Lung (tissue), 12 donors: ENCODE measurements around the gene STRN3. TPM values are rescaled to one million over a fixed set of nuclear protein-coding genes. Genes with fewer than 3 reads are reported as not detected.

Experiments
- ATAC-seq: fragments of 200-7000 bp; cut with Tn5 transposase; one replicate; pipeline ENCODE4 v1.9.1; 2020; ENCODE audit warnings: moderate number of reproducible peaks; ENCODE audit not compliant: insufficient read depth, low FRiP score
- DNase-seq, 3 donors: peaks; one replicate each; pipeline ENCODE4 v3.0.0-alpha.2; 2013 to 2017
- H3K27ac ChIP-seq, 2 donors: one replicate each; pipeline ENCODE4 v1.5.1; 2013; ENCODE audit warnings: mild to moderate bottlenecking in 2 of 2, moderate library complexity in 2 of 2, control low read depth in 1 of 2, inconsistent platforms in 1 of 2, low read depth in 1 of 2, low read length in 1 of 2
- H3K27me3 ChIP-seq, 3 donors: one replicate each; pipeline ENCODE4 v1.5.1; 2013; ENCODE audit warnings: low read length in 2 of 3; ENCODE audit not compliant: control insufficient read depth in 3 of 3, insufficient read depth in 3 of 3
- H3K36me3 ChIP-seq, 4 donors: one replicate each; pipeline ENCODE4 v1.5.1; 2013; ENCODE audit warnings: low read length in 4 of 4, mild to moderate bottlenecking in 1 of 4, moderate library complexity in 1 of 4; ENCODE audit not compliant: control insufficient read depth in 4 of 4, insufficient read depth in 4 of 4
- H3K4me1 ChIP-seq, 5 donors: one replicate each; pipeline ENCODE4 v1.5.1; 2013; ENCODE audit warnings: low read length in 5 of 5, mild to moderate bottlenecking in 2 of 5, moderate library complexity in 1 of 5; ENCODE audit not compliant: control insufficient read depth in 5 of 5, insufficient read depth in 5 of 5
- H3K4me3 ChIP-seq: one replicate; pipeline ENCODE4 v1.5.1; 2013; ENCODE audit warnings: mild to moderate bottlenecking, control low read depth, moderate library complexity
- H3K9ac ChIP-seq, 2 donors: one replicate each; pipeline ENCODE4 v1.5.1; 2013; ENCODE audit warnings: low read length in 2 of 2, control low read depth in 1 of 2; ENCODE audit not compliant: insufficient read depth in 1 of 2
- H3K9me3 ChIP-seq, 4 donors: one replicate each; pipeline ENCODE4 v1.5.1; 2013; ENCODE audit warnings: low read length in 3 of 4, mild to moderate bottlenecking in 1 of 4, moderate library complexity in 1 of 4; ENCODE audit not compliant: control insufficient read depth in 4 of 4, insufficient read depth in 3 of 4
- WGBS, 2 donors: extraction: QIAGEN DNeasy Blood & Tissue Kit; methylation state at CpG; one replicate each; pipeline ENCODE4 v1.1.7; 2013; 5-methylcytosine and 5-hydroxymethylcytosine counted together
- polyA plus RNA-seq, 2 donors: library from polyadenylated mRNA; stranded (reverse); fragments of 200-250 nt; gene quantifications; one replicate each; pipeline ENCODE4 v1.2.1, GENCODE V29; 2013
- total RNA-seq, 2 donors: library from RNA; depleted of rRNA in 1 of 2; stranded (reverse); fragments of >200 nt in 1 of 2; gene quantifications; one replicate each; pipeline ENCODE4 v1.2.1, GENCODE V29; 2014 to 2021
- TF ChIP-seq, protein P1 (sequence below): IDR thresholded peaks from 2 replicates; pipeline ENCODE4 v1.5.1; 2012; ENCODE audit warnings: mild to moderate bottlenecking; ENCODE audit errors: control extremely low read depth, extremely low read depth
- donor health status: control.
- donor health status: control.
- donor health status: Bipolar disorder and iron deficiency.
- donor health status: healthy.
- donor health status: DM: yes; HTN: yes; CAD: no.

STRN3 gene
- total and polyA plus RNA-seq, 4 donors: 10.6 to 86.8 (median 19.0) TPM

DNA sequence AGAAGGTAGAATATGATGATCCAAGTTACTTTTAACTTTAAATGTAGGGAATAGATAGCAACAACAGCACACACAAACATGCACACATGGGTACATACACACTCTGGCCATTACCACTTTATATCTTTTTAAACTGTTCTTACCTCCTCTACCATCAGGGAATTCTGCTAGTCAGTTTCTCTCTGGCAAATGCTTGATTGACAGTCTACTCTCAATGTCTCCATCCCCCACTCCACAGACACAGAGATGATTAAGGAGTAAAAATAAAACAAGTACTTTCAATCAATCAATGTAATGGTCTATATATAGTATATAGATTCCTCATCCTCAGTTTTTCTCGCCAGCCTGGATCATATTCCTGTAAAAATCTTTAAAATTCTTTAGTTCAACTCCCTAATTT, 16.1 kb upstream of the STRN3 start:
- no peak overlapping the region for H3K27ac ChIP-seq
- no peaks in the 10 kb centered on the region for H3K36me3 ChIP-seq
- H3K4me3 ChIP-seq: no peak overlapping the region
- WGBS, 2 donors: 88 to 98% methylated on average over 1 of the region's 1 CpG
- TF ChIP-seq, protein P1, sequence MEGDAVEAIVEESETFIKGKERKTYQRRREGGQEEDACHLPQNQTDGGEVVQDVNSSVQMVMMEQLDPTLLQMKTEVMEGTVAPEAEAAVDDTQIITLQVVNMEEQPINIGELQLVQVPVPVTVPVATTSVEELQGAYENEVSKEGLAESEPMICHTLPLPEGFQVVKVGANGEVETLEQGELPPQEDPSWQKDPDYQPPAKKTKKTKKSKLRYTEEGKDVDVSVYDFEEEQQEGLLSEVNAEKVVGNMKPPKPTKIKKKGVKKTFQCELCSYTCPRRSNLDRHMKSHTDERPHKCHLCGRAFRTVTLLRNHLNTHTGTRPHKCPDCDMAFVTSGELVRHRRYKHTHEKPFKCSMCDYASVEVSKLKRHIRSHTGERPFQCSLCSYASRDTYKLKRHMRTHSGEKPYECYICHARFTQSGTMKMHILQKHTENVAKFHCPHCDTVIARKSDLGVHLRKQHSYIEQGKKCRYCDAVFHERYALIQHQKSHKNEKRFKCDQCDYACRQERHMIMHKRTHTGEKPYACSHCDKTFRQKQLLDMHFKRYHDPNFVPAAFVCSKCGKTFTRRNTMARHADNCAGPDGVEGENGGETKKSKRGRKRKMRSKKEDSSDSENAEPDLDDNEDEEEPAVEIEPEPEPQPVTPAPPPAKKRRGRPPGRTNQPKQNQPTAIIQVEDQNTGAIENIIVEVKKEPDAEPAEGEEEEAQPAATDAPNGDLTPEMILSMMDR: no peak
- H3K4me1 ChIP-seq: no peaks in the 10 kb centered on the region
- no peak overlapping the region for H3K9ac ChIP-seq
- no peaks in the 10 kb centered on the region for H3K9me3 ChIP-seq
- DNase-seq (no peak), ATAC-seq (no peak)
- H3K27me3 ChIP-seq: no peaks in the 10 kb centered on the region

DNA sequence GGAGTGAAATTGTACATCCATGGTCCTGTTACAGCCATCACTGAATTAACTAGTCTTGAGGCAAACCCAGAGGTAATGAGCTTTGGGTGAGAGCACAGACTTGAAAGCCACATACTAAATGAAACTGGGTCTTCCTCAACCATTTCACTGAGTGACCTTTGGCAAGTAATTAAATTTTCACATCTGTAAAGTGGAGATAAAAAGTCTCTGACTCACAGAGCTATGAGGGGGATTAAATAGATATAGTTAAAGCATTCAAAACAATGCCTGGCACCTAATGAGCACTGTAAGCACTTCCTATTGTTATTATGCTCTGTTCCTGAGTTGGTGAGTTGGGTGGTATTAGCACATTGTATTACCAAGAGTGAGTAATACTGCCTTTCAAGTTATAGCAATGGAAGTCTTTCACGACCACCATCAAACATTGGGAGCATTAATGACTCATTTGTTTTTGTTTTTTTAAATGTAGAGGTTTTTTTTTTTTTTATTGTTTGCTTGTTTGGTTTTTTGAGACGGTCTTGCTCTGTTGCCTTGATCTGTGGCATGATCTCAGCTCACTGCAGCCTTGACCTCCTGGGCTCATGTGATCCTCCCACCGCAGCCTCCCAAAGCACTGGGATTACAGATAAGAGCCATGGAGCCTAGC, 12.5 kb upstream of the STRN3 start:
- Histone ChIP-seq H3K36me3 (no peaks in the 10 kb centered on the region), H3K9ac (no peak overlapping the region), H3K27me3 (no peaks in the 10 kb centered on the region), H3K27ac (no peak overlapping the region), H3K4me1 (no peaks in the 10 kb centered on the region), H3K4me3 (no peak overlapping the region), H3K9me3 (no peaks in the 10 kb centered on the region)
- DNase-seq (no peak), ATAC-seq (peak; percentile 72)
- TF ChIP-seq, protein P1: no peak
- WGBS, 2 donors: 62 to 70% methylated on average over 3 of the region's 3 CpGs

DNA sequence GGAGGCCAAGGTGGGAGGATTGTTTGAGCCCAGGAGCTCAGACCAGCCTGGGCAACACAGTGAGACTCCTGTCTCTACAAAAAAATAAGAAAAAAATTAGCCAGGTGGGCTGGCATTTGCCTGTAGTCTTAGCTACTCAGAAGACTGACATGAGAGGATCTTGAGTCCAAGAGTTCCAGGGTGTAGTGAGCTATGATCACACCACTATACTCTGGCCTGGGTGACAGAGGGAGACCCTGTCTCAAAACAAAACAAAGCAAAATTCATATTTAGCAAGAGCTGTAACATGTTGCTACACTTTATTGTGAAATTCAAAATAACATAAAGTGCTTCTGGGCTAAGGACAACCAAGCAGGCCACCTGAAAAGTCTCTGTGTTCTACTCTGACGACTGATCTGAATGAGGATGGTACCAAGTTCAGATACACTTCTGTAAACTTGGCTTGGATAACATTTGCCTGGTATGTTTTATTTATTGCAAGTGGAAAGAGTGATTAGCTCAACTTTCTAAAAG, 11.6 kb upstream of the STRN3 start:
- DNase-seq (no peak), ATAC-seq (no peak)
- H3K27ac ChIP-seq: no peak overlapping the region
- TF ChIP-seq, protein P1: no peak
- 33 to 66% methylated on average over 1 of the region's 1 CpG for WGBS, 2 donors
- H3K36me3 ChIP-seq: no peaks in the 10 kb centered on the region
- peaks cover 0 to 4% (median 0%) of the 10 kb centered on the region in 5 donors for H3K4me1 ChIP-seq
- H3K9ac ChIP-seq: no peak overlapping the region
- H3K4me3 ChIP-seq: no peak overlapping the region
- no peaks in the 10 kb centered on the region for H3K27me3 ChIP-seq
- no peaks in the 10 kb centered on the region for H3K9me3 ChIP-seq
